C4-2B (cell line): ENCODE data around the gene SH3RF3.

Source experiments
- ZFX ChIP-seq: fragments of 450-650 bp; IDR thresholded peaks from 2 replicates; pipeline ENCODE4 v1.6.1; 2017
- TF ChIP-seq, protein P1 (sequence below): fragments of 450-650 bp; conservative IDR thresholded peaks from 2 replicates; pipeline ENCODE4 v1.5.1; 2017; ENCODE audit warnings: mild to moderate bottlenecking

DNA sequence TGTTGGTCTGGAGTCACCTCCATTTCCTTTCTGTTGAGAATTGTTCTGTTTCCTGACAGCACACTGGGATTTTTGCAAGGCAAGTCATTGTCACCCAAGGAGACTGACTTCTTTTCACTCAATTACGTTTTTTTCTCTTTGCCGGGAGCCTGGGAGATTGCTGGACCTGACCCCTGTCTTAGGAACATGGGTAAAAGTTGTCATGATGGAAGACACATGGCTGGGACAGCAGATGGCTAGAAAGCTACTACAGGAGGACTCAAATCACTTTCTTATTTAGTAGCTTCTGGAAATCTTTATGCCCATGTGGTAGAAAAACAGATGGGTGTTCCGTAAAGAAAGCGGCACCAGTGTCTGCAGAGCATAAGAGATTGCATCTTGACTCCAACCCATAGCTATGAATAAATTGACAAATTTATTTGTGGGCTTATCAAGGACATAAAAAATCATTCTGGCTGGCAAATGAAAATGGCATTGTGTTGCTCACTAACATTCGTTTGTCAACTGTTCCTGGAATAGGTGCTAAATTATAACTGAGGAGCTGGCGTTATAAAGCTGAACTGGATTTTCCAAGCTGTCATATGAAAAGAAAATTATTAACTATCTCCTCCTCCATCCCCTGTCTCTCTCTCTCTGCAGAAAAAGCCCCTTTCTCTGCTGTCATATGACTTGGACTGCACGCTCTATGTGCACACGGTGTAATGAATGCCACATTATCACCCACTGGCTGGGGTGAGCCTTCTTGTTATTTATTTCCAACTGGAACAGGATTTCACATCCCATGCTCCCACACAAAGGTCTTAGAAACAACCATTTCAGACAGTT, 159.8 kb downstream of the SH3RF3 start:
- TF ChIP-seq, protein P1, sequence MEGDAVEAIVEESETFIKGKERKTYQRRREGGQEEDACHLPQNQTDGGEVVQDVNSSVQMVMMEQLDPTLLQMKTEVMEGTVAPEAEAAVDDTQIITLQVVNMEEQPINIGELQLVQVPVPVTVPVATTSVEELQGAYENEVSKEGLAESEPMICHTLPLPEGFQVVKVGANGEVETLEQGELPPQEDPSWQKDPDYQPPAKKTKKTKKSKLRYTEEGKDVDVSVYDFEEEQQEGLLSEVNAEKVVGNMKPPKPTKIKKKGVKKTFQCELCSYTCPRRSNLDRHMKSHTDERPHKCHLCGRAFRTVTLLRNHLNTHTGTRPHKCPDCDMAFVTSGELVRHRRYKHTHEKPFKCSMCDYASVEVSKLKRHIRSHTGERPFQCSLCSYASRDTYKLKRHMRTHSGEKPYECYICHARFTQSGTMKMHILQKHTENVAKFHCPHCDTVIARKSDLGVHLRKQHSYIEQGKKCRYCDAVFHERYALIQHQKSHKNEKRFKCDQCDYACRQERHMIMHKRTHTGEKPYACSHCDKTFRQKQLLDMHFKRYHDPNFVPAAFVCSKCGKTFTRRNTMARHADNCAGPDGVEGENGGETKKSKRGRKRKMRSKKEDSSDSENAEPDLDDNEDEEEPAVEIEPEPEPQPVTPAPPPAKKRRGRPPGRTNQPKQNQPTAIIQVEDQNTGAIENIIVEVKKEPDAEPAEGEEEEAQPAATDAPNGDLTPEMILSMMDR: no peak
- no peak for TF ChIP-seq ZFX
